Fibroblast of pulmonary artery (primary cell): ENCODE results near the gene MROH9.

ENCODE experiments used
- DNase-seq: peaks from one replicate; pipeline ENCODE4 v3.0.0-alpha.2; 2010; ENCODE audit warnings: low read depth
- H3K4me3 ChIP-seq: replicated peaks from 2 replicates; pipeline ENCODE4 v1.5.1; 2011; ENCODE audit warnings: low read depth, mild to moderate bottlenecking, control low read depth, low read length, moderate library complexity
- CTCF ChIP-seq: IDR thresholded peaks from 2 replicates; pipeline ENCODE4 v1.5.1; 2011; ENCODE audit warnings: mild to moderate bottlenecking, control low read depth, low read length, inconsistent platforms; ENCODE audit errors: missing control alignments

The MROH9 gene

GRCh38 chr1:171081314-171081753, 146.0 kb downstream of the MROH9 start:
- DNase-seq: peak; percentile 83
- H3K4me3 ChIP-seq: no peak overlapping the region
- peak; percentile 46 for TF ChIP-seq CTCF

GRCh38 chr1:171081763-171082201, 146.4 kb downstream of the MROH9 start:
- no peak overlapping the region for H3K4me3 ChIP-seq
- no peak for TF ChIP-seq CTCF
- DNase-seq: no peak

- no peak for DNase-seq
- no peak for TF ChIP-seq CTCF
- H3K4me3 ChIP-seq: no peak overlapping the region
Observed at GRCh38 chr1:171082606-171083005, 147.3 kb downstream of the MROH9 start.

- no peak for TF ChIP-seq CTCF
- no peak overlapping the region for H3K4me3 ChIP-seq
- no peak for DNase-seq
Observed at GRCh38 chr1:171083222-171083621, 147.9 kb downstream of the MROH9 start.

- H3K4me3 ChIP-seq: no peak overlapping the region
- TF ChIP-seq CTCF: no peak
- DNase-seq: no peak
Observed at GRCh38 chr1:171084091-171084490, 148.8 kb downstream of the MROH9 start.

GRCh38 chr1:171084870-171085269, 149.5 kb downstream of the MROH9 start:
- no peak for TF ChIP-seq CTCF
- DNase-seq: peak; percentile 8
- no peak overlapping the region for H3K4me3 ChIP-seq

GRCh38 chr1:171087896-171088295, 152.6 kb downstream of the MROH9 start:
- no peak for TF ChIP-seq CTCF
- no peak for DNase-seq
- no peak overlapping the region for H3K4me3 ChIP-seq
